Measurements from ENCODE around the gene CDC45.
A peak's percentile ranks its signal among the peaks of the same experiment; 100 is the strongest.

CDC45 gene

DNA sequence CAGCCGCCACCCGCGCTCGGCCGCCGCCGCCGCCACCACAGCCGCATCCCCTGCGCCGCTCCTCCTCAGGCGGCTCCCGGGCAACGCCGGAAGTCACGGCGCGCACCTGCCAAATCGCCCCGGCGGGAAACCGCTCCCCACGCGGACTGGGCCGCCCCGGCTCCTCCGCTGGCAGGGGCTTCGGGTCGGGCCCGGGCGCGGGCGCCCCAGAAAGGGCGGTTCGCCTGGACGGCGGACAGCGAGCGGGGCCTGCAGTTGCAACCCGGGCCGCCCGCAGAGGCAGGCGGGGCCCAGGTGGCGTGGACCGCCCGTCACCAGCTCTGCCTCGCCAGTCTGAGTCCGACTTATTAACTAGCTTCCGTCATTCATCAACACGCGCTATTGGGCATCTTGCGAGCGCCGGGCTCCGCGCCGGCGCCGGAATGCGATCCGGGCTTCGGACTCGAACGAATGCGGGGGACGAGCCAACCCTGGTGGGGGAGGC lies 48.0 kb upstream of the CDC45 start, which contains the start of gene HIRA:
TSS of gene HIRA (minus strand) at position 85 of the 484 bp plus-strand sequence. CDS start 257 bp downstream, outside the sequence.
- POLR2A ChIA-PET: interaction anchor here (0.6 to 3.7 kb wide), 11 partner anchors 11 to 258 kb away, joined by 3 to 22 read pairs (median 4); partner anchors contain the start of genes C22orf39, CDC45, SLC25A1 and UFD1
- CTCF ChIA-PET: interaction anchor here (0.6 kb wide), 1 partner anchor 250 kb away, joined by 3 read pairs; no protein-coding TSS in a partner anchor
- peak within 1 kb of the TSS; percentile 67 for H3K27ac ChIP-seq (ENCODE audit: extremely low read depth, low read depth, low read length)
- TF ChIP-seq ZNF585B (tag by site-specific recombination; IDR thresholded peaks at IDR 0.05) (no peak), HOXC10 (CRISPR knock-in tag; IDR thresholded peaks at IDR 0.05) (0 out of 2 replicates have a peak, but pooled peaks have one; percentile 22), PRDM1 (tag by site-specific recombination; IDR thresholded peaks at IDR 0.05) (no peak), ZNF37A (tag by site-specific recombination; IDR thresholded peaks at IDR 0.05) (peak; percentile 73), ZBTB44 (tag by site-specific recombination; IDR thresholded peaks at IDR 0.05) (peak; percentile 76), ZNF548 (tag by site-specific recombination; IDR thresholded peaks at IDR 0.05) (no peak), GLIS1 (tag by site-specific recombination; IDR thresholded peaks at IDR 0.05) (no peak), SP3 (tag by site-specific recombination; IDR thresholded peaks at IDR 0.05) (no peak), ZNF211 (tag by site-specific recombination; IDR thresholded peaks at IDR 0.05; ENCODE audit: low read depth) (no peak), ZNF138 (tag by site-specific recombination; IDR thresholded peaks at IDR 0.05; ENCODE audit: borderline replicate concordance) (no peak), ZNF184 (tag by site-specific recombination; IDR thresholded peaks at IDR 0.05) (0 out of 2 replicates have a peak, but pooled peaks have one; percentile 66), ZBTB8A (tag by site-specific recombination; IDR thresholded peaks at IDR 0.05) (peak; percentile 97), ZNF596 (tag by site-specific recombination; IDR thresholded peaks at IDR 0.05) (0 out of 2 replicates have a peak, but pooled peaks have one; percentile 29), MYNN (tag by site-specific recombination; IDR thresholded peaks at IDR 0.05; ENCODE audit: borderline replicate concordance) (no peak), ZNF175 (tag by site-specific recombination; IDR thresholded peaks at IDR 0.05) (no peak), KLF8 (tag by site-specific recombination; IDR thresholded peaks at IDR 0.05) (0 out of 2 replicates have a peak, but pooled peaks have one; percentile 4), ZSCAN18 (tag by site-specific recombination; IDR thresholded peaks at IDR 0.05) (peak; percentile 60; the same call in 1 of the 2 replicates), ZNF10 (tag by site-specific recombination; IDR thresholded peaks at IDR 0.05) (no peak), ZNF660 (tag by site-specific recombination; IDR thresholded peaks at IDR 0.05) (peak; percentile 90), ZBTB1 (tag by site-specific recombination; IDR thresholded peaks at IDR 0.05) (no peak), KLF10 (tag by site-specific recombination; IDR thresholded peaks at IDR 0.05) (peak; percentile 21; the same call in 1 of the 2 replicates), ZSCAN30 (tag by site-specific recombination; IDR thresholded peaks at IDR 0.05) (peak; percentile 85), ZNF335 (tag by site-specific recombination; conservative IDR thresholded peaks at IDR 0.05) (no peak), TRIM28 (IDR thresholded peaks at IDR 0.05; ENCODE audit: borderline replicate concordance, low read length) (no peak), ZBTB7A (tag by site-specific recombination; IDR thresholded peaks at IDR 0.05; ENCODE audit: low read depth) (no peak), ZNF785 (tag by site-specific recombination; IDR thresholded peaks at IDR 0.05) (no peak)
- TF ChIP-seq, protein P1, sequence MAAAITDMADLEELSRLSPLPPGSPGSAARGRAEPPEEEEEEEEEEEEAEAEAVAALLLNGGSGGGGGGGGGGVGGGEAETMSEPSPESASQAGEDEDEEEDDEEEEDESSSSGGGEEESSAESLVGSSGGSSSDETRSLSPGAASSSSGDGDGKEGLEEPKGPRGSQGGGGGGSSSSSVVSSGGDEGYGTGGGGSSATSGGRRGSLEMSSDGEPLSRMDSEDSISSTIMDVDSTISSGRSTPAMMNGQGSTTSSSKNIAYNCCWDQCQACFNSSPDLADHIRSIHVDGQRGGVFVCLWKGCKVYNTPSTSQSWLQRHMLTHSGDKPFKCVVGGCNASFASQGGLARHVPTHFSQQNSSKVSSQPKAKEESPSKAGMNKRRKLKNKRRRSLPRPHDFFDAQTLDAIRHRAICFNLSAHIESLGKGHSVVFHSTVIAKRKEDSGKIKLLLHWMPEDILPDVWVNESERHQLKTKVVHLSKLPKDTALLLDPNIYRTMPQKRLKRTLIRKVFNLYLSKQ (tag by site-specific recombination; IDR thresholded peaks at IDR 0.05; ENCODE audit: borderline replicate concordance): no peak
- TF ChIP-seq, protein P2, sequence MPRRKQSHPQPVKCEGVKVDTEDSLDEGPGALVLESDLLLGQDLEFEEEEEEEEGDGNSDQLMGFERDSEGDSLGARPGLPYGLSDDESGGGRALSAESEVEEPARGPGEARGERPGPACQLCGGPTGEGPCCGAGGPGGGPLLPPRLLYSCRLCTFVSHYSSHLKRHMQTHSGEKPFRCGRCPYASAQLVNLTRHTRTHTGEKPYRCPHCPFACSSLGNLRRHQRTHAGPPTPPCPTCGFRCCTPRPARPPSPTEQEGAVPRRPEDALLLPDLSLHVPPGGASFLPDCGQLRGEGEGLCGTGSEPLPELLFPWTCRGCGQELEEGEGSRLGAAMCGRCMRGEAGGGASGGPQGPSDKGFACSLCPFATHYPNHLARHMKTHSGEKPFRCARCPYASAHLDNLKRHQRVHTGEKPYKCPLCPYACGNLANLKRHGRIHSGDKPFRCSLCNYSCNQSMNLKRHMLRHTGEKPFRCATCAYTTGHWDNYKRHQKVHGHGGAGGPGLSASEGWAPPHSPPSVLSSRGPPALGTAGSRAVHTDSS (tag by site-specific recombination; IDR thresholded peaks at IDR 0.05): peak; percentile 52; the same call in 1 of the 2 replicates
- TF ChIP-seq, protein P3, sequence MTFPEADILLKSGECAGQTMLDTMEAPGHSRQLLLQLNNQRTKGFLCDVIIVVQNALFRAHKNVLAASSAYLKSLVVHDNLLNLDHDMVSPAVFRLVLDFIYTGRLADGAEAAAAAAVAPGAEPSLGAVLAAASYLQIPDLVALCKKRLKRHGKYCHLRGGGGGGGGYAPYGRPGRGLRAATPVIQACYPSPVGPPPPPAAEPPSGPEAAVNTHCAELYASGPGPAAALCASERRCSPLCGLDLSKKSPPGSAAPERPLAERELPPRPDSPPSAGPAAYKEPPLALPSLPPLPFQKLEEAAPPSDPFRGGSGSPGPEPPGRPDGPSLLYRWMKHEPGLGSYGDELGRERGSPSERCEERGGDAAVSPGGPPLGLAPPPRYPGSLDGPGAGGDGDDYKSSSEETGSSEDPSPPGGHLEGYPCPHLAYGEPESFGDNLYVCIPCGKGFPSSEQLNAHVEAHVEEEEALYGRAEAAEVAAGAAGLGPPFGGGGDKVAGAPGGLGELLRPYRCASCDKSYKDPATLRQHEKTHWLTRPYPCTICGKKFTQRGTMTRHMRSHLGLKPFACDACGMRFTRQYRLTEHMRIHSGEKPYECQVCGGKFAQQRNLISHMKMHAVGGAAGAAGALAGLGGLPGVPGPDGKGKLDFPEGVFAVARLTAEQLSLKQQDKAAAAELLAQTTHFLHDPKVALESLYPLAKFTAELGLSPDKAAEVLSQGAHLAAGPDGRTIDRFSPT (tag by site-specific recombination; IDR thresholded peaks at IDR 0.05): no peak
- TF ChIP-seq, protein P4, sequence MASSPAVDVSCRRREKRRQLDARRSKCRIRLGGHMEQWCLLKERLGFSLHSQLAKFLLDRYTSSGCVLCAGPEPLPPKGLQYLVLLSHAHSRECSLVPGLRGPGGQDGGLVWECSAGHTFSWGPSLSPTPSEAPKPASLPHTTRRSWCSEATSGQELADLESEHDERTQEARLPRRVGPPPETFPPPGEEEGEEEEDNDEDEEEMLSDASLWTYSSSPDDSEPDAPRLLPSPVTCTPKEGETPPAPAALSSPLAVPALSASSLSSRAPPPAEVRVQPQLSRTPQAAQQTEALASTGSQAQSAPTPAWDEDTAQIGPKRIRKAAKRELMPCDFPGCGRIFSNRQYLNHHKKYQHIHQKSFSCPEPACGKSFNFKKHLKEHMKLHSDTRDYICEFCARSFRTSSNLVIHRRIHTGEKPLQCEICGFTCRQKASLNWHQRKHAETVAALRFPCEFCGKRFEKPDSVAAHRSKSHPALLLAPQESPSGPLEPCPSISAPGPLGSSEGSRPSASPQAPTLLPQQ (tag by site-specific recombination; IDR thresholded peaks at IDR 0.05): no peak; the same call in 1 of the 2 replicates

More for the DNA sequence above, 48.0 kb upstream of the CDC45 start, which contains the start of gene HIRA:
- no peaks in the 10 kb centered on the region for H3K9me3 ChIP-seq (ENCODE audit: control insufficient read depth, insufficient read depth, low read depth, low read length)
- H3K36me3 ChIP-seq (ENCODE audit: control insufficient read depth in 2 of 2, insufficient read depth in 1 of 2, low read length in 2 of 2): peaks cover 3 to 45% of the 10 kb centered on the region in 2 experiments; a peak in 2 of 3 replicates
- H3K4me3 ChIP-seq (ENCODE audit: low read depth, low read length): peak within 1 kb of the TSS; percentile 90
- H3K4me1 ChIP-seq (ENCODE audit: control insufficient read depth, insufficient read depth, low read length): no peaks in the 10 kb centered on the region; the same call in 1 of the 2 replicates

Data from HEK293 (cell line).